Mucosa of rectum (tissue), 2 donors: ENCODE data around the gene POPDC2.

Experiments used
- H3K27ac ChIP-seq, 2 donors: one replicate each; pipeline ENCODE4 v1.7.0; 2013; ENCODE audit warnings: inconsistent platforms in 2 of 2, low read depth in 2 of 2, low read length in 2 of 2
- H3K27me3 ChIP-seq, 2 donors: one replicate each; pipeline ENCODE4 v1.7.0; 2013; ENCODE audit warnings: low read length in 2 of 2; ENCODE audit not compliant: control insufficient read depth in 2 of 2, insufficient read depth in 2 of 2
- H3K36me3 ChIP-seq, 2 donors: one replicate each; pipeline ENCODE4 v1.7.0; 2013; ENCODE audit warnings: low read length in 2 of 2; ENCODE audit not compliant: control insufficient read depth in 2 of 2, insufficient read depth in 2 of 2
- H3K4me1 ChIP-seq, 2 donors: one replicate each; pipeline ENCODE4 v1.7.0; 2013; ENCODE audit warnings: low read length in 2 of 2, mild to moderate bottlenecking in 1 of 2; ENCODE audit not compliant: control insufficient read depth in 2 of 2, insufficient read depth in 2 of 2
- H3K4me3 ChIP-seq, 2 donors: one replicate each; pipeline ENCODE4 v1.7.0; 2013; ENCODE audit warnings: low read length in 2 of 2
- H3K9ac ChIP-seq, 2 donors: one replicate each; pipeline ENCODE4 v1.7.0; 2013; ENCODE audit warnings: low read length in 2 of 2, low read depth in 1 of 2, mild to moderate bottlenecking in 1 of 2
- H3K9me3 ChIP-seq, 2 donors: one replicate each; pipeline ENCODE4 v1.7.0; 2013; ENCODE audit warnings: low read length in 2 of 2; ENCODE audit not compliant: control insufficient read depth in 2 of 2
- donor health status: healthy.
- donor health status: Normal muscosa, but diverticular disease.

The POPDC2 gene

DNA sequence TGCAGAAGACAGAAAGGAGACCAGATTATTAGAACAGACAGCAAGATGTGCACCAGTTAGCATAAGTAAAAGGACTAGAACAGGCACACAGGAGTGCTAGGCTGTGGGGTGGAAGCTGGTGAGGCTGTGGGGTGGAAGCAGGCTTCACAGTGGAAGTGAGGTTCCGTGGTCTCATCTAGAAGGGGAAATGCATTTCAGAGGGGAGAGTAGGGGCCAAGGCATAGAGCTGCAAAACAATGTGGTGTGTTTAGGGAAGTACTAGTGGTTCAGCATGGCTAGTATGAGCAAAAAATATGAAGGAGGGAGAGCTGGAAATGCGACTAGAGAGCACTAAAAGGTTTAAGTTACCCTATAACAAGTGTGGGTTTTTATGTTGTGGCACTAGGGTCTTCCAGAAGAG, 6.5 kb downstream of the POPDC2 start:
- H3K9ac ChIP-seq = no peak overlapping the region
- no peaks in the 10 kb centered on the region for H3K27me3 ChIP-seq
- H3K27ac ChIP-seq = no peak overlapping the region
- no peaks in the 10 kb centered on the region for H3K4me1 ChIP-seq
- H3K36me3 ChIP-seq = peaks cover 2 to 3% of the 10 kb centered on the region in 2 donors
- no peak overlapping the region for H3K4me3 ChIP-seq
- no peaks in the 10 kb centered on the region for H3K9me3 ChIP-seq

DNA sequence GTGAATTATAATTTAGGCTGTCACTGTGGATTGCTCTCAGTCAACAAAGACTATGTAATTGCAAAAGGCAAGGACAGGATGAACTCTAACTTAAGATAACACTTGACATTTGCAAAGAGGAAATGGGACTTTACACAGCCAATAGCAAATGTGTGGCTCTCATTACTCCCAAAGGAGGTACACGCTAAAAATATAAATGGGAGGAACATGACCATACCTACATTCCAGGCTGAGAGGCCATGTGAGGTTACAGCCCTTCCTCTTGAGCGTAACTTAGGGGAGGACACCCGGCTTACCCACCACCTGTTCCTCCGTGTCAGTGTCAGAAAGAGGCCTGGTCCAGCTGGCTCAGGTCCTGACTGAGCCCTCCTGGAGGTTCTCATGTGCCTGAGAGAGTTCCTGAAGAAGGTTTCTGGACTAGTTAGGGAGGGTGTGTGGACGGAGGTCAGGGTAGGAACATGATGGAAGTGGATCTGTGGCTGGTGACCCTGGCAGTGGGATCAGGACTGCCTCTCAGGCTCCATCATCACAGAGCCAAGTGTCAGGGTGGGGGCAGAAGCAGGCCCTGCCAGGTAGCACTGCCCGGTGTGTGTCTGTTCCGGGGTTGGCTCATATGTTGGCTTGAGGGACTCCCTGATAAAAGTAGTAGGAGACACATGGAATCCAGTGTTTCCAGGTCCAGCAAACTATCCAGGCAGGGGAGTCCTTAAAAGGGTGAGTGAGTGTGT, 7.9 kb downstream of the POPDC2 start:
- H3K27me3 ChIP-seq = no peaks in the 10 kb centered on the region
- peak overlapping the region in 1 of 2 donors; percentile 22 for H3K27ac ChIP-seq
- H3K4me1 ChIP-seq = peaks cover 0 to 3% of the 10 kb centered on the region in 2 donors
- H3K9ac ChIP-seq = no peak overlapping the region
- no peaks in the 10 kb centered on the region for H3K9me3 ChIP-seq
- H3K4me3 ChIP-seq = no peak overlapping the region
- H3K36me3 ChIP-seq = peaks cover 3% of the 10 kb centered on the region in 2 donors

DNA sequence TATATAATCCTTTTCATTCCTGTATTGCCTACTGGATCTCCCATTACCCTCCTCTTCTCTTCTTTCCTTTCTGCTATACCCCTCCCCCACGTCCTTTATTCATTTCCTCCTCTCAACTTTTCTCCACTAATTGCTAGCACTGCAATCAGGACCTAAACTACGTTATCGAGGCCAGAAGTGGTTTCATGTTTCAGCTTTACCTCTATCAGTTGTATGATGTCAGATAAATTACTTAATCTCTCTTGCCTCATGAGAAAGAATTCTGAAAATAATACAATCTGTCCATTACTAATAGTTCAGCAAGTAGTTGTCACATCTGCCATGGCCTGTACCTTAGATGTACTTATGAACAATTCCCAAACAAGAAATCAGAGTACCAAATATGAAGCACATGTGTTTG, 10.6 kb downstream of the POPDC2 start:
- H3K27me3 ChIP-seq = no peaks in the 10 kb centered on the region
- H3K4me3 ChIP-seq = no peak overlapping the region
- H3K27ac ChIP-seq = no peak overlapping the region
- H3K9ac ChIP-seq = no peak overlapping the region
- H3K9me3 ChIP-seq = no peaks in the 10 kb centered on the region
- peaks cover 0 to 3% of the 10 kb centered on the region in 2 donors for H3K4me1 ChIP-seq
- peaks cover 0 to 3% of the 10 kb centered on the region in 2 donors for H3K36me3 ChIP-seq

DNA sequence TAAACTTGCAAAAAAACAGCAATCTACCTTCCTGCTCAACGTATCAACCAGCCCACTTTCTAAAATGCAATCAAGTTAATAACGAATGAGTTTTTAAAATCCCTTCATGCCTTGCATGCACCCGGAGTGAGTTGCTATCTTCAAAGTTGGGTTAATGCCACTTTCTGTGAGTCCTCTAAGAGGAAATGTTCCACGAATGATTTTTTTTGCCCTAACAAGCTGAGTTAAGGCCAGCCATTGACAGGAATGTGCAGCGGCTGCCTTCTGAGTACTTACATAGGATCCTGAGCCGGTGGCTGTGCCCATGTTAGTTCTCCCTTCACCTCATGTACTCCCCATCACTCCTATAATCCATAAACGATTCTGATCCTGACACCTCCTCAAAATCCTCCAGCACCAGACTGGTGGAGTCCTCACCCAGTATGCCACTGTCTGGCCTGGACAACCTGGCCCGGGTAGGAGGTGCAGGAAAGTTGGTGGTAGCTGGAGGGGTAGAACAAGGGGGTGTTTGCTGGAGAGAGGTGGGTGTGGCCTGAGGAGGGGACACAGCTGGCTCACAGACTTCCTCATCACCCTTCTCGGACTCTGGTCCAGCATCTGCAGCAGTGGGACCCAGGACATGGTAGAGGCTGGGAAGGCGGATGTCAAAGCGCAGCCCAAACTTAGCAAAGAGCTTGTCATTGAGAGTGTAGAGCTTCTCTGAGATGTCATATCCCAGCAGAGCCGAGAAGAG, 12.4 kb downstream of the POPDC2 start:
- Histone ChIP-seq H3K4me1 (peaks cover 0 to 3% of the 10 kb centered on the region in 2 donors), H3K36me3 (peaks cover 0 to 3% of the 10 kb centered on the region in 2 donors), H3K27ac (peak overlapping the region; percentile 44 to 61), H3K27me3 (no peaks in the 10 kb centered on the region), H3K4me3 (no peak overlapping the region), H3K9ac (no peak overlapping the region), H3K9me3 (no peaks in the 10 kb centered on the region)

DNA sequence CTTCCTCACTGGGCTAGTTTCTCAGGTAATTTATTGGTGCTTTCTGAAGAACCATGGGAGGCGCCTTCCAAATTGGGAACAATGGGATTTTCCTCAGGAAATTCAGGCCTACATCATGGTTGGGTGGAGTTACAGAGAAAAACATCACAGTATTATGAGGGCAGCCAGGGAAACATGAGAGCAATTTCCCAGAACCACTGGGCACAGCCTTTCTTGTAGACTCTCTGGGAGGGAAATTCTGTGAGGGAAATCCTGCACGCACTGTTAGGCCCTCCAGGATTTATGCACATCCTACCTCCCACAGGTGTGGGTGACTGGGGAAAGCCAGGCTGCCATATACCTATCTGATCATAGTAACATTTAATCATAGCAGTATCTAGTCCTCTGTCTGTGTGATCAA, 13.2 kb downstream of the POPDC2 start:
- Histone ChIP-seq H3K27me3 (no peaks in the 10 kb centered on the region), H3K9ac (no peak overlapping the region), H3K9me3 (no peaks in the 10 kb centered on the region), H3K4me1 (peaks cover 0 to 3% of the 10 kb centered on the region in 2 donors), H3K27ac (peak overlapping the region; percentile 44 to 61), H3K36me3 (peaks cover under 1 to 3% of the 10 kb centered on the region in 2 donors), H3K4me3 (no peak overlapping the region)

DNA sequence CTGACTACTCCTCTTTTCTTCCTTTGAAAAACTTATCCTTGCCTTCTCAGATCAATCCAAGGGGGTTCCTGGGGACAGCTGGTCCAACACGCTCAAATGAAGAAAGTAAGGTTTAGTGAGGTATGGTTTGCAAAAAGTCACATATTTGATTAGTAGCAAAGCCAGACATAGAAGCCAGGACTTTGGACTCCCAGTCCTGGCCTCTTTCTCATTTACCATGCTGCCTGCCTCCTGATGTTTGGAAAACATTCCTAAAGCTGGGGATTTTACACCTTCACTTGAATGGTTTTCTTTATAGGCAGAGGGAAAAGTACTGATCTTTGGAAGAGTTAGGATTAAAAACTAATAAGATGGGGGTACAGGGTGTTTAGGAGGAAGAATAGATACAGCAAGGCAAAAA, 14.6 kb downstream of the POPDC2 start:
- peaks cover 0 to 3% of the 10 kb centered on the region in 2 donors for H3K4me1 ChIP-seq
- H3K9me3 ChIP-seq = no peaks in the 10 kb centered on the region
- H3K27me3 ChIP-seq = no peaks in the 10 kb centered on the region
- no peak overlapping the region for H3K4me3 ChIP-seq
- no peak overlapping the region for H3K9ac ChIP-seq
- H3K27ac ChIP-seq = no peak overlapping the region
- H3K36me3 ChIP-seq = peaks cover 3 to 4% of the 10 kb centered on the region in 2 donors

DNA sequence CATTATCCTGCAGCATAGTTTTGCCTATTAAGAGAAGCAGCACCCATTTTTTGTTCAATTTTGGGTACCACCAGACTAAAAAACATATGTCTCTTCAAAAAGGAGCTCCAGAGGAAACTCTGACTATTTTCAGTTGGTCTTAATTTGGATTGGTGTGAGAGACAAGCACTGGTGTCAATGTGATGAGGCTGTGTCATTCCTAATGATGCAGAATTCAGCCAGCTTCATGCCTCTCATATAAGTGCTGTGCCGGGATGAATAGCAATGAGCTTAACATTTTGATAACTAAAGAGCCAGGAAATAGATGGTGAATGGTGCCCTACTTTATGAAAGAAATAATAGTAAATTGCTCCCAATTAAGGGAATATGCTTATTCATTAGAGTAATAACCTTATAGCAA, 15.9 kb downstream of the POPDC2 start:
- H3K36me3 ChIP-seq = peaks cover 3 to 4% of the 10 kb centered on the region in 2 donors
- H3K4me3 ChIP-seq = no peak overlapping the region
- no peaks in the 10 kb centered on the region for H3K27me3 ChIP-seq
- no peak overlapping the region for H3K27ac ChIP-seq
- no peak overlapping the region for H3K9ac ChIP-seq
- H3K9me3 ChIP-seq = no peaks in the 10 kb centered on the region
- peaks cover 0 to 3% of the 10 kb centered on the region in 2 donors for H3K4me1 ChIP-seq

DNA sequence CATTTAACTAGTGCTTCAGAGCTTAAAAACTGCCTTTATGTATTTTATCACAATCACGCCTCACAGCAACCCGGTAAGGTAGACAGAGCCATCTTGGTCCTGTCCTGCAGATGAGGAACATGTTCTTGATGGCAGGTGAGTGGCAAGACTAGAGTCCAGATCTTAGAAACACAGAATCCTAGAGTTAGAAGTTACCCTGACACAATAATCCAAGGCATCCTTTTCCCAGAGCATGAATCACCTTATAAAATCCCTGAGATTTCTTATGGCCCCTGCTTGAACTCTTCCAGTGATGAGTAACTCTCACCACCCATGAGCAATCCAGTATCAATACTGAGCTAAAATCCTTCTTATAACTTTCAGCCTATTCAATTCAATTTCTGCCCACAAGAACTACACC, 16.9 kb downstream of the POPDC2 start:
- peak overlapping the region; percentile 1 to 11 for H3K27ac ChIP-seq
- peaks cover 0 to 3% of the 10 kb centered on the region in 2 donors for H3K4me1 ChIP-seq
- no peak overlapping the region for H3K9ac ChIP-seq
- no peaks in the 10 kb centered on the region for H3K9me3 ChIP-seq
- H3K4me3 ChIP-seq = no peak overlapping the region
- no peaks in the 10 kb centered on the region for H3K27me3 ChIP-seq
- H3K36me3 ChIP-seq = peaks cover 3 to 4% of the 10 kb centered on the region in 2 donors

DNA sequence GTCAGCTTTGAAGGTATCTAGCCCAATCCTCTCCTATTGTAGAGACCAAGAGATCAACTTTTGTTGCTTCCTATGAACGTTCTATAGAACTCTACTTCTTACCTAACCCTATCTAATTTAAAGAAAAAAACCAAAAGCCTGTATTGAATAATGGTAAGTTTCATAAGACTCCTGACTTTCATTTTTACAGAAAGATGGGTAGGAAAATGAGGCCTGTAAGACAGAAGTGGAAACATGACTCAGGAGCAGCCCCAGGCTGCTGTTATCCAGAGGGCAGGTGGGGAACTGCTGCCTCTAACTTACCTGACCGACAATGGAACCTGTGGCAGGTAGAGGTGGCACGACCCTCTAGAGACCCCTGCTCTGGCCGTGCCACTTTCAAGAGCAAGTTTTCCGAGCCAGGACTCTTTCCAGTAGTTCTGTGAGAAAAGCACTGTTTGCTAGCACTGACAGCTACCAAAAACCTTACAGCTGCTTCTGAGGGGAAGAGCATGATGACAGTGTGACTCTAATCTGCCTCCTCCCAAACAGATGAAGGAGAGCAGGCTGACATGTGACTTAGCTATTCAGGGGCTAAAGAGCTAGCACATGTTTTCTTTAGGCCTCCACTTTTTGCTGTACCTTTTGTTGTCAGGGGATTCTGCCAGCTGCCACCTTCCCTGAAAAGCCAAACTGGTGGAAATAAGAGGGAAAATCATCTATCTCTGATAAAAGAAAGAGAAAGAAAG, 17.5 kb downstream of the POPDC2 start:
- Histone ChIP-seq H3K27ac (peak overlapping the region; percentile 1 to 11), H3K27me3 (no peaks in the 10 kb centered on the region), H3K9ac (no peak overlapping the region), H3K4me3 (no peak overlapping the region), H3K4me1 (no peaks in the 10 kb centered on the region), H3K9me3 (no peaks in the 10 kb centered on the region), H3K36me3 (peaks cover 0 to 4% of the 10 kb centered on the region in 2 donors)

DNA sequence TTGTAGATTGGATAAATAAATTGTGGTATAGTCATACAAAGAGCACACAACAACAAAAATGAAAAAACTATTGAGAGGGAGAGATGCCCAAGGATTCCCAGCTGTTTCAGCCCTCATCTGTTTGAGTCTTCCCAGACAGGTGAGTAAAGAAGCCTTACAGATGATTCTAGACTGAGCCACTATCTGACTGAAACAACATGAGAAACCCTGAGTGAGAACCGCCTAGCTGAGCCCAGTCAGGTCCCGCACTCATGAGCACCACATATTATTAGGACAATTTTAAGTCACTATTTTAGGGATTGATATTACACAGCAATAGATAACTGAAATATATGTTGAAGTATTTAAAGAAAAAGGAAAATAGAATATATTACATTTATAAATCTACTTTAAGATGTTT, 19.0 kb downstream of the POPDC2 start:
- peaks cover 0 to 4% of the 10 kb centered on the region in 2 donors for H3K36me3 ChIP-seq

More for the DNA sequence above, 19.0 kb downstream of the POPDC2 start:
- Histone ChIP-seq H3K4me1 (peaks cover 3 to 4% of the 10 kb centered on the region in 2 donors), H3K9me3 (no peaks in the 10 kb centered on the region), H3K9ac (no peak overlapping the region), H3K27ac (no peak overlapping the region), H3K4me3 (no peak overlapping the region), H3K27me3 (no peaks in the 10 kb centered on the region)
